ENCODE measurements around the gene ATXN7L1. TPM values are rescaled to one million over a fixed set of nuclear protein-coding genes. Genes with fewer than 3 reads are reported as not detected.

Gene ATXN7L1
- total RNA-seq, 1 donor from 2014 or later: 20.6 TPM

- Mint-ChIP-seq H3K9me3 (ENCODE audit: unreplicated experiment) (no peaks in the 10 kb centered on the region), H3K4me1 (ENCODE audit: low read depth, unreplicated experiment) (peaks cover 36% of the 10 kb centered on the region), H3K27ac (ENCODE audit: unreplicated experiment) (peak overlapping the region; percentile 67), H3K36me3 (ENCODE audit: unreplicated experiment) (no peaks in the 10 kb centered on the region), H3K27me3 (ENCODE audit: unreplicated experiment) (peaks cover 2% of the 10 kb centered on the region), H3K4me3 (ENCODE audit: unreplicated experiment) (no peak overlapping the region)
- no peak for TF ChIP-seq CTCF (IDR thresholded peaks at IDR 0.05; ENCODE audit: partially characterized antibody, unreplicated experiment)
- DNase-seq: no peak
These were observed 103.4 kb downstream of the ATXN7L1 start for GRCh38 chr7:105773030-105773460.

GRCh38 chr7:105769901-105770628, 106.3 kb downstream of the ATXN7L1 start:
- DNase-seq: no peak
- no peak for TF ChIP-seq CTCF (IDR thresholded peaks at IDR 0.05; ENCODE audit: partially characterized antibody, unreplicated experiment)
- no peaks in the 10 kb centered on the region for H3K9me3 Mint-ChIP-seq (ENCODE audit: unreplicated experiment)
- H3K27me3 Mint-ChIP-seq (ENCODE audit: unreplicated experiment): no peaks in the 10 kb centered on the region
- H3K4me3 Mint-ChIP-seq (ENCODE audit: unreplicated experiment): no peak overlapping the region
- peak overlapping the region; percentile 12 for H3K27ac Mint-ChIP-seq (ENCODE audit: unreplicated experiment)
- peaks cover 33% of the 10 kb centered on the region for H3K4me1 Mint-ChIP-seq (ENCODE audit: low read depth, unreplicated experiment)
- no peaks in the 10 kb centered on the region for H3K36me3 Mint-ChIP-seq (ENCODE audit: unreplicated experiment)

- Mint-ChIP-seq H3K9me3 (ENCODE audit: unreplicated experiment) (no peaks in the 10 kb centered on the region), H3K27ac (ENCODE audit: unreplicated experiment) (no peak overlapping the region), H3K27me3 (ENCODE audit: unreplicated experiment) (no peaks in the 10 kb centered on the region), H3K4me3 (ENCODE audit: unreplicated experiment) (no peak overlapping the region), H3K36me3 (ENCODE audit: unreplicated experiment) (no peaks in the 10 kb centered on the region), H3K4me1 (ENCODE audit: low read depth, unreplicated experiment) (peaks cover 33% of the 10 kb centered on the region)
- no peak for DNase-seq
- TF ChIP-seq CTCF (IDR thresholded peaks at IDR 0.05; ENCODE audit: partially characterized antibody, unreplicated experiment): no peak
These were observed 107.4 kb downstream of the ATXN7L1 start for GRCh38 chr7:105768898-105769507.

- no peaks in the 10 kb centered on the region for H3K9me3 Mint-ChIP-seq (ENCODE audit: unreplicated experiment)
- no peak for DNase-seq
- no peak overlapping the region for H3K27ac Mint-ChIP-seq (ENCODE audit: unreplicated experiment)
- no peaks in the 10 kb centered on the region for H3K27me3 Mint-ChIP-seq (ENCODE audit: unreplicated experiment)
- peaks cover 27% of the 10 kb centered on the region for H3K4me1 Mint-ChIP-seq (ENCODE audit: low read depth, unreplicated experiment)
- H3K4me3 Mint-ChIP-seq (ENCODE audit: unreplicated experiment): no peak overlapping the region
- no peaks in the 10 kb centered on the region for H3K36me3 Mint-ChIP-seq (ENCODE audit: unreplicated experiment)
- TF ChIP-seq CTCF (IDR thresholded peaks at IDR 0.05; ENCODE audit: partially characterized antibody, unreplicated experiment): no peak
These were observed 108.3 kb downstream of the ATXN7L1 start for GRCh38 chr7:105768117-105768516.

- H3K4me1 Mint-ChIP-seq (ENCODE audit: low read depth, unreplicated experiment): peaks cover 25% of the 10 kb centered on the region
- no peak overlapping the region for H3K27ac Mint-ChIP-seq (ENCODE audit: unreplicated experiment)
- no peaks in the 10 kb centered on the region for H3K36me3 Mint-ChIP-seq (ENCODE audit: unreplicated experiment)
- DNase-seq: no peak
- no peak for TF ChIP-seq CTCF (IDR thresholded peaks at IDR 0.05; ENCODE audit: partially characterized antibody, unreplicated experiment)
- no peaks in the 10 kb centered on the region for H3K9me3 Mint-ChIP-seq (ENCODE audit: unreplicated experiment)
- no peaks in the 10 kb centered on the region for H3K27me3 Mint-ChIP-seq (ENCODE audit: unreplicated experiment)
- H3K4me3 Mint-ChIP-seq (ENCODE audit: unreplicated experiment): no peak overlapping the region
These were observed 109.9 kb downstream of the ATXN7L1 start for GRCh38 chr7:105766421-105767073.
